Stimulated activated naive CD8-positive, alpha-beta T cell treated with anti-CD3 and anti-CD28 coated beads, Interleukin-15, amount 100 ng/mL, for 72 hours (primary cell): ENCODE data around the gene TMEM92.
A peak's percentile ranks its signal among the peaks of the same experiment; 100 is the strongest.
"Not testable (repeated sequence)": the region's sequence is repeated elsewhere in the genome, so short reads cannot be mapped to it uniquely, and the experiment has no call there.

Experiments used
- ATAC-seq: fragments of 150-1000 bp; cut with Tn5 transposase; 2 replicates; pipeline ENCODE4 v1.10.0; 2021; ENCODE audit warnings: mild to moderate bottlenecking, moderate library complexity
- DNase-seq, 2 donors: peaks; one replicate each; pipeline ENCODE4 v3.0.0; 2021 to 2022
- H3K27ac Mint-ChIP-seq, 2 donors: one replicate each; pipeline ENCODE4 v1.8.0; 2022; ENCODE audit warnings: mild to moderate bottlenecking in 2 of 2, mixed read lengths in 2 of 2, moderate library complexity in 2 of 2
- H3K27me3 Mint-ChIP-seq: one replicate; pipeline ENCODE4 v1.8.0; 2022; ENCODE audit warnings: mixed read lengths
- H3K4me1 Mint-ChIP-seq: one replicate; pipeline ENCODE4 v1.8.0; 2022; ENCODE audit warnings: mild to moderate bottlenecking, mixed read lengths
- H3K4me3 Mint-ChIP-seq, 2 donors: one replicate each; pipeline ENCODE4 v1.8.0; 2022; ENCODE audit warnings: mild to moderate bottlenecking in 2 of 2, mixed read lengths in 2 of 2, moderate library complexity in 1 of 2
- H3K9me3 Mint-ChIP-seq, 2 donors: one replicate each; pipeline ENCODE4 v1.8.0; 2022; ENCODE audit warnings: mixed read lengths in 2 of 2

The TMEM92 gene

DNA sequence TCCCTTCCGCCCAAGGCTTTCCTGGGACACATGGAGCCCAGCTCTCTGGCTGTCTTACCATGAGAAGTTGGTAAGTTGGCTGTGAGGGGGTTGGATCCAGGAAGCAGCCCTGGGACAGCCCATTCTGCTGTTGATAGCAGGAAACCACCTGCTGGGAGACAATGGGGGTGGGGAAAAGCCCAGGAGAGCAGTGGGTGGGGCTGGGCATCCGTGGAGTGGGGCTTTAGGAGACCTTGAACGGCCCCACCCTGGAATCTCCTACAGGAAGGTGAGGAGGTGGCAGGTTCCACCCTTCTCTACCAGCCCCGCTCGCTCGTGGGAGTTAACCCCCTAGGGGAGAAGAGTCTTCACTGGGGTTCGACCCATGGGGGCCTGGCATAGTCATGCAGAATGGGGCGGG, 5.8 kb downstream of the TMEM92 start:
- H3K9me3 Mint-ChIP-seq, result no peaks in the 10 kb centered on the region
- H3K4me3 Mint-ChIP-seq, result no peak overlapping the region
- H3K27ac Mint-ChIP-seq, result no peak overlapping the region
- DNase-seq (no peak), ATAC-seq (no peak)
- peaks cover 77% of the 10 kb centered on the region for H3K27me3 Mint-ChIP-seq
- H3K4me1 Mint-ChIP-seq, result peaks cover 15% of the 10 kb centered on the region

- no peak overlapping the region for H3K4me3 Mint-ChIP-seq
- H3K27ac Mint-ChIP-seq, result peak overlapping the region in 1 of 2 donors; percentile 21
- H3K9me3 Mint-ChIP-seq, result no peaks in the 10 kb centered on the region
- DNase-seq (no peak), ATAC-seq (no peak)
- H3K4me1 Mint-ChIP-seq, result peaks cover 15% of the 10 kb centered on the region
- peaks cover 73% of the 10 kb centered on the region for H3K27me3 Mint-ChIP-seq
Measured at GRCh38 chr17:50280801-50281441, 6.7 kb downstream of the TMEM92 start.

GRCh38 chr17:50281739-50282401, 7.6 kb downstream of the TMEM92 start:
- H3K27ac Mint-ChIP-seq, result no peak overlapping the region
- DNase-seq (no peak), ATAC-seq (no peak)
- H3K27me3 Mint-ChIP-seq, result peaks cover 73% of the 10 kb centered on the region
- no peak overlapping the region for H3K4me3 Mint-ChIP-seq
- H3K4me1 Mint-ChIP-seq, result peaks cover 15% of the 10 kb centered on the region
- no peaks in the 10 kb centered on the region for H3K9me3 Mint-ChIP-seq

DNA sequence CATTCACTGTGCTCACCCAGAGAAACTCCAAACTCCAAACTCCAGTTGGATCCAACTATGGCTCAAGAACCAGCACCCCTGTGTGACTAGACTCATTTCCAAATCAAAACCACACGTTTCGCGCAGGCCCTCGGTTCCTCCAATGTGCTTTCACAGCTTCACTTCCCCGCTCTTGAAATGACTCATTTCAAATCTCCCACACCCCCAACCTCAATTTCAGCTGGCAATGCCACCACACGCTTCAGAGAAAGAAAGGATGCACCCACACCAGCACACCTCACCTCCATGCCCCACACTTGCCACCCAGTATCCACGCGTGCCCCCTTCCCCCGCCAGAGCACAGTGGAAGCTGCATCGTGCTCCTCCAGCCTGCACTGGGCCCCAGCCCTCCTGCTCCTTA, 9.0 kb downstream of the TMEM92 start:
- Mint-ChIP-seq H3K27me3 (peaks cover 62% of the 10 kb centered on the region), H3K9me3 (no peaks in the 10 kb centered on the region), H3K27ac (no peak overlapping the region), H3K4me3 (no peak overlapping the region), H3K4me1 (peaks cover 15% of the 10 kb centered on the region)
- ATAC-seq (peak; percentile 82), DNase-seq (peak in 1 of 2 donors; percentile 55)

DNA sequence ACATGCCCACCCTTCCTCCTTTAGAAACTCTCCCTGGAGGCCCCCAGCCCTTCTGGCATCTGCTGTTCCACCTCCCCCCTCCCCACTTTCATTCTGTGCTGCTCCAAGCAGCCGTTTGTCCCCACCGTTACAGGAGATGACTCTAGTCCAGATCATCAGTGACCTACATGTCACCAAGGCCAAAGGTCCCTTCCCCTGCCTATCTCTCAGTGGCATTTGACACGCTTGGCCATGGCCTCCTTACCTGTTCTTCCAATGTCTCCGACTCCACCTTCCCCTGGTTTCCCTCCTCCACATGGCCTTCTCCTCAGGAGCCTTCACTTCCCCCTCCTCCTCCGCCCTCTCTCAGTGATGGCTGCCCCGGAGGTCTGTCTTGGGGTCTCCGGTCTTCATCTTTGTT, 9.4 kb downstream of the TMEM92 start:
- ATAC-seq (peak; percentile 19), DNase-seq (no peak)
- no peaks in the 10 kb centered on the region for H3K9me3 Mint-ChIP-seq
- H3K4me3 Mint-ChIP-seq, result no peak overlapping the region
- H3K27me3 Mint-ChIP-seq, result peaks cover 61% of the 10 kb centered on the region
- no peak overlapping the region for H3K27ac Mint-ChIP-seq
- H3K4me1 Mint-ChIP-seq, result peaks cover 15% of the 10 kb centered on the region

GRCh38 chr17:50285941-50286340, 11.7 kb downstream of the TMEM92 start:
- Mint-ChIP-seq H3K4me3 (no peak overlapping the region), H3K27ac (peak overlapping the region in 1 of 2 donors; percentile 65), H3K9me3 (no peaks in the 10 kb centered on the region), H3K27me3 (peaks cover 66% of the 10 kb centered on the region), H3K4me1 (peaks cover 32% of the 10 kb centered on the region)
- DNase-seq (no peak), ATAC-seq (no peak)

GRCh38 chr17:50287302-50287701, 13.0 kb downstream of the TMEM92 start:
- H3K27ac Mint-ChIP-seq, DNase-seq, H3K4me3 Mint-ChIP-seq, H3K9me3 Mint-ChIP-seq, ATAC-seq: not testable (repeated sequence)
- Mint-ChIP-seq H3K4me1 (peaks cover 32% of the 10 kb centered on the region), H3K27me3 (peaks cover 65% of the 10 kb centered on the region)

DNA sequence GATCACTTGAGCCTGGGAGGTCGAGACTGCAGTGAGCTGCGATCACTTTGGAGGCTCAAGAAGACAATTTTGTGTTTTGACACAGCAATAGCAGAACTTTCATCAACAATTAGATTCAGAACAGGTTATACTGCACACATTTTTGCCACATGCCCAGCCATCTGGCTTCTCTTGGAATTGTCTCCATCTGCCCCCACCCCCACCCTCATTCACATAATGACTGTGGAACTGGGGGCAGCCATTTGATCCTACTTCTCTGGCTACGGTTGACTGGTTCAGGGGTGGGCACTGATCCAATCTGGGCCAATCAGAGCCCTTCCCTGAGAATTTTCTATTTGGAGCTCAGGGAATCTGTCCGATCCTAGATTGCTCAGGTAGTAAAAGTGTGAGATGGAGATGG, 14.0 kb downstream of the TMEM92 start:
- no peak overlapping the region for H3K4me3 Mint-ChIP-seq
- H3K27ac Mint-ChIP-seq, result no peak overlapping the region

DNA sequence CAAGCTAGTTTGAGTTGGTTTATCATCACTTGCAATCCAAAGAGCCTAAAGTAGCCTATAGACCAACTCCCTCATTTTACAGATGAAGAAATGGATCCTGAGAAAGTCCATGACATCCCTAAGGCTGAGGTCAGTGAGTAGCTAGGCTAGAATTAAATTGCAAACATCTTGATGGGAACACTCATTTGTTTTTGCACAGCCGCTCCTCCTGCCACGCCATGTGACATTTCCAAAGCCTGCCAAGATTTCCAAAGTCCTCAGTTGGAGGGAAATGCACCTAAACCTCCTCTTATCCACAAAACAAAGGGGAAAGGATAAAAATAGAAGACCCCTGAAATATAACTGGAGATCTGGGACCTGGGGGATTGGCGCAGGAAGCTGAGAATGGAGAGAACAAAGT, 15.0 kb downstream of the TMEM92 start:
- no peak for DNase-seq
- Mint-ChIP-seq H3K4me1 (peaks cover 17% of the 10 kb centered on the region), H3K9me3 (no peaks in the 10 kb centered on the region), H3K27ac (no peak overlapping the region), H3K4me3 (peak overlapping the region in 1 of 2 donors; percentile 57), H3K27me3 (peaks cover 54% of the 10 kb centered on the region)
- no peak for ATAC-seq

More for the DNA sequence above, 14.0 kb downstream of the TMEM92 start:
- Mint-ChIP-seq H3K4me1 (peaks cover 25% of the 10 kb centered on the region), H3K9me3 (no peaks in the 10 kb centered on the region), H3K27me3 (peaks cover 63% of the 10 kb centered on the region)
- no peak for DNase-seq
- no peak for ATAC-seq

DNA sequence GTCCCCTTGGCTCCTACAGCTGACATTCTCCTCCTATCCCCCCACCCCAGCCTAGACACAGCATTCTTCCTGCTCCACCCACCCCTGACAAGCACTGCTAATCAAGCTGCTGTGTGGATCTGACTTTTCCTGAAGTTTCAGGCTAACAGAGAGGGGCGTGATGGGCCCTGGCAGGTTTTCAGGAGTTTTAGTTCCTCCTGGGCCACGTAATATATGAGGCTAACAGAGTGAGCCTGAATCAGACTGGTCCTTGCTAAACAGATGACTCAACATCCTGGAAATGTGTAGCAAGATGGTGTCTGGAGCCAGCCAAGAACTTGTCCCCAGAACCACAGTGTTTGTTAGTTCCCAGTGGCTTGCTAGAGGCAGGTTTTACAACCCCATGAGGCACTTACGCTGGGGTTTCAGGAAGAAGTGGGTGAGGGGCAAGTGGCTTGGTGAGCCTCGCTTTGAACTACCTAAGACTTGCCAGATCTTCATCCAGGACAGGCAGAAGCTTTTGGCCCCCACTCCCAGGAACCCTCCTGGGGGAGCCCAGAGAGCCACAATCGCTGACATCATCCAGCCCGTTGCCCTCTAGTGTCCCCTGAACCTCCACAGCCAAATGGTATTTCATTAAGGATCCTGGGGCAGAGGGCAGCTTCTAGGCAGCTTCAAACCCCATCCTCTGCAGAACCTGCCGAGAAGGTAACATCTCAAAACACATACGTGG, 15.9 kb downstream of the TMEM92 start:
- peak overlapping the region; percentile 94 to 97 for H3K27ac Mint-ChIP-seq
- DNase-seq, result peak in 1 of 2 donors; percentile 46
- H3K27me3 Mint-ChIP-seq, result peaks cover 45% of the 10 kb centered on the region
- H3K9me3 Mint-ChIP-seq, result no peaks in the 10 kb centered on the region
- peak; percentile 98 for ATAC-seq
- peak overlapping the region; percentile 24 to 57 for H3K4me3 Mint-ChIP-seq
- peaks cover 17% of the 10 kb centered on the region for H3K4me1 Mint-ChIP-seq

GRCh38 chr17:50290933-50291332, 16.7 kb downstream of the TMEM92 start:
- Mint-ChIP-seq H3K4me3 (no peak overlapping the region), H3K4me1 (peaks cover 17% of the 10 kb centered on the region), H3K27me3 (peaks cover 41% of the 10 kb centered on the region), H3K27ac (peak overlapping the region in 1 of 2 donors; percentile 42), H3K9me3 (no peaks in the 10 kb centered on the region)
- ATAC-seq (no peak), DNase-seq (no peak)

DNA sequence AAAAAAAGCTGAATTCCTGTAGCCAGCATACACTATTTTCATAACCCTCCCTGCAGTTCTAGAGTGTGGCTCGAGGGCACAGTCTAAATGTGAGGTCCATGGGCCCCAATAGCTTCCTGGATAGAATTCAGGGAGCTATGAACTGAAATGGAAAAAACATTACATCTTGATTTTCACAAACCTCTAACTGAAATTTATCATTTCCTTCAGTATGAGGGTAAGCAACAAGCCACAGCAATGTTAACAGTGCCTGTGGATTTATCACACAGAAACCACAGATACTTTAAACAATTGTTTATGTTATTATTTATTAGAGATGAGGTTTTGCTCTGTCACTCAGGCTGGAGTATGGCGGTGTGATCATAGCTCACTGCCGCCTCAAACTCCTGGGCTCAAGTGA, 18.2 kb downstream of the TMEM92 start:
- H3K9me3 Mint-ChIP-seq, result no peaks in the 10 kb centered on the region
- peaks cover 30% of the 10 kb centered on the region for H3K27me3 Mint-ChIP-seq
- no peak for ATAC-seq
- H3K4me1 Mint-ChIP-seq, result peaks cover 21% of the 10 kb centered on the region
- DNase-seq, result no peak
- no peak overlapping the region for H3K27ac Mint-ChIP-seq
- no peak overlapping the region for H3K4me3 Mint-ChIP-seq

DNA sequence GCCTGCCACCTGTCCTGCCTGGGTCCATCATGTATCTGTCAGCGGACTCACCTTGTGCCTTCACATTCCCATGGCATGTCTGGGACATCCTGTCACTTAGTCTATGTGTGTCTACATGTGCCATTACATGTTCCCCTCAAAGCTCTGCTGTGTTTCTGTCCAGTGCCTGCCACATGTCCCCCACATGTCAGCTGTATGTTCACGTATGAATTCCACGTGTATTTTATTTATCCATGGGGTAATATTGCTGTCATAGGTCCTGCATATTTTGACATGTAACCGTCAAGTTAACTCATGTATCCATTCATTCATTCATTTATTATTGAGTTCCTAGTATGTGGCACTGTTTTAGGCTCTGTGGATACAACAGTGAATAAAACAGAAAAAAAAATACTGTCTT, 20.8 kb downstream of the TMEM92 start:
- Mint-ChIP-seq H3K4me3 (no peak overlapping the region), H3K4me1 (peaks cover 15% of the 10 kb centered on the region), H3K9me3 (no peaks in the 10 kb centered on the region), H3K27me3 (peaks cover 17% of the 10 kb centered on the region), H3K27ac (no peak overlapping the region)
- DNase-seq (no peak), ATAC-seq (no peak)

DNA sequence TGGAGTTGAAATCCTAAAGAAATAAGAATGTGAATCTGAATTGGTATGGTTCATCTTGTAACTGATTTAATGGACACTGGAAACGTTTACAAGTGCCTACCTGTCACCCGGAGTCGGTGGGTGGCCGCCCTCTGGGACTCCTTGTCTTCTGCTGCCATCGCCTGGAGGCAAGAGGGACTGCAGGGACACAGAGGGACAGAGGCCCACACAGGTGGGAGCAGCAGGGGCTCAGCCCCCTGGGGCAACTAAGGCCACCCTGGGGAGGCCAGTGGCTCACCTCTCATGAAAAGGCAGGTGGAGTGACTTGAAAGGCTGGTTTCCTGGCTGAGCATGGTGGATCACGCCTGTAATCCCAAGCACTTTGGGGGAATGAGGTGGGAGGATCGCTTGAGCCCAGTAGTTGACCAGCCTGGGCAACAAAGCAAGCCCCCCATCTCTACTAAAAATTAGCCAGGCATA, 23.2 kb downstream of the TMEM92 start:
- ATAC-seq (peak; percentile 96), DNase-seq (peak; percentile 84 to 86)
- peaks cover 7% of the 10 kb centered on the region for H3K27me3 Mint-ChIP-seq
- no peak overlapping the region for H3K27ac Mint-ChIP-seq
- peaks cover 6% of the 10 kb centered on the region for H3K4me1 Mint-ChIP-seq
- H3K9me3 Mint-ChIP-seq, result no peaks in the 10 kb centered on the region
- H3K4me3 Mint-ChIP-seq, result no peak overlapping the region

DNA sequence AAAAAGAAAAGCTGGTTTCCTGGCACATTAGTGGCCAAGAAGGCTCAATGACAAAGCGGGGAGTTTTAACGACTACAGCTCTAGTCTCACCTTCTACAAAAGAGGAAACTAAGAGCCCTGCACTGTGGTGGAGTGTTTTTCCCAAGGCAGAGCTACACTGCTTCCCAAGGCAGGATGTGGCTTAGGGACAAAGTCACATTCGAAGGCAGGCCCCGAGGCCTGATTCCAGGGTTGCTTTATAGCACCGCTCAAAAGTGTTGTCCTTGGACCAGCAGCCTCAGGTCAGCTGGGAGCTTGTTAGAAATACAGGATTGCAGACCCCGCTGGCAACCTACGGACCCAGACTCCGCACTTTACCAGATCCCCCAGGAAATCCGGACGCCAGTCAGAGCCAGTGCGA, 23.8 kb downstream of the TMEM92 start:
- ATAC-seq (no peak), DNase-seq (no peak)
- H3K9me3 Mint-ChIP-seq, result no peaks in the 10 kb centered on the region
- H3K4me3 Mint-ChIP-seq, result no peak overlapping the region
- peaks cover 7% of the 10 kb centered on the region for H3K27me3 Mint-ChIP-seq
- peaks cover 6% of the 10 kb centered on the region for H3K4me1 Mint-ChIP-seq
- no peak overlapping the region for H3K27ac Mint-ChIP-seq

DNA sequence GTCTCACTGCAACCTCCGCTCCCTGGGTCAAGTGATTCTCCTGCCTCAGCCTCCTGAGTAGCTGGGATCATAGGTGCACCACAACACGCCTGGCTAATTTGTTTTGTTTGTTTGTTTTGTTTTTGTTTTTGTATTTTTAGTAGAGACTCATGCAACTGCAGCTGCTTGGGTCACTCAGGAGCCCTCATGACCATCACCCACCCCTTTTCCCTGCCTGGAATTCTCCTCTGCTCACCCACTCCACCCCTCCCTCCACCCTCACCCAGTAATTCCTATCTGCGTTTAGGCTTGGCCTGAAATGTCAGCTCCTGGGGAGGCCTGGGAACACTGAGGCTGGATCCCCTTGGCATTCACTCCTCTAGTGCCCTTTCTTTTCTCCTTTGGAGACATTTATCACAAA, 25.5 kb downstream of the TMEM92 start:
- ATAC-seq, result no peak
- H3K27ac Mint-ChIP-seq, result no peak overlapping the region
- H3K4me1 Mint-ChIP-seq, result peaks cover 12% of the 10 kb centered on the region
- H3K4me3 Mint-ChIP-seq, result no peak overlapping the region
- peaks cover 16% of the 10 kb centered on the region for H3K27me3 Mint-ChIP-seq
- H3K9me3 Mint-ChIP-seq, result no peaks in the 10 kb centered on the region
- no peak for DNase-seq
